Stimulated activated CD4-positive, alpha-beta T cell treated with anti-CD3 and anti-CD28 coated beads, TNF-alpha, amount 100 ng/mL, for 24 hours (primary cell): Measurements from ENCODE around the gene NPC2.
"Not testable (repeated sequence)": the region's sequence is repeated elsewhere in the genome, so short reads cannot be mapped to it uniquely, and the experiment has no call there.

Experiments
- DNase-seq, 3 experiments: peaks; one replicate each; pipeline ENCODE4 v3.0.0-alpha.2; 2020; ENCODE audit warnings: low read depth in 3 of 3

The NPC2 gene

DNA sequence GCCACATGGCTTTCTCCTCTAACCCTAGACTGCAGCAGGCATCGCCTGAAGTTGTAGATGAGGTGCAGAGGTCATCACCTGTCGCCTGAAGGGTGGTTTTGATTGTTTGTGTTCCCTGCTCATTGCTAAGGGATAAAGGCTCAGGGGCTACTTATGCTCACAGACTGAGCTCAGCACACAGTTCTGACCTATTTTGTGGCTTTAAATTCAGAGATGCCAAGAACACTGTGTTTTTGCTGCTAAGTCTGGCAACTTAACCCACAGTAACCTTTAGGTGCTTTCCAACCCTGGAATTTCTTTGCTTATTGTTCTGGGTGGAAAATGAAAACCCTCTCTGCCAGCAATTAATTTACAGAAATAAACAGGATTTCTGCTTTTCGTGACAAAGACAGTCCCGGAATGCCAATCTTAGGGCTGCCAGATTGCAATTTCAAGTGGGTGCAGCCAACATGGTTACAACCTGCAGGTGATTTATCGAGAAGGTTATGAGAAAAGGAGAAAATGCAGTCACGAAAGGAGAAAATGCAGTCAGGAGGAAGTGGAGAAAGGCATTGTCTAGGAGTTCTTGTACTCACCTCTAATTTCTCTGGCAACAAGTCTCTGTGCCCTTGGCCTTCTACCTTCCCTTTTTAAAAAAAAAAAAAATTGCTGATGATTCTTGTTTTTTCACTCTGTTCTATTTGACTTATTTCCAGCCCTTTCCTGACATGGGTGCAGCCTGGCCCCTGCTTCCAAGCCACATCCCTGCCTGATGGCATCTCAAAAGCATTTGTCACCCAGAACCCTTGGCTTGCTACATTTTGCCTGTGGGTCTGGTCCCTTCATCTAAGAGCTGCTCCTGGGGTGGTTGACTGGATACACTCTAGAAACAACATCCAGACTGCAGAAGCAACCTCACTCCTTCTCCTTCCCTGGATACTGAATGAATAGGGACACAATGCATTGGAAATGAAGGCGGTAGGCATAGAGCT lies 23.3 kb downstream of the NPC2 start:
- no peak for DNase-seq

DNA sequence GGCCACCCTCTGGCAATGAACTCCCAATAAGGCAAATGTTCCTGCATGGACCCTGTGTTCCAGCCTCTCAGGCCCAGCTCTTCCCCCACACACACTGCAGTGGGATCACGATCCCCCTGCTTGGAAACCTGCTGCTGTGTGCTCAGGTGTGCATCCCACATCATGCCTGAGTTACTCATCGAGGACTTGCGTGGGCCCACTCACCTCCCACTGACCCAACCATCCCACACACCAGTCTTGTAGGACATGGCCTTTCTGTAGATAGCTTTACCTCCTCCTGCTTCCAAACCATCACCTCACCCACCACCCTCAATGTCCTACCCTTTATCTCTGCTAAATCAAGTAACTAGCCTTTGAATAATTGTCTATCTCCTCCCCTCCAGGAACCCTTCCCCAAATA lies 24.6 kb downstream of the NPC2 start:
- no peak for DNase-seq

DNA sequence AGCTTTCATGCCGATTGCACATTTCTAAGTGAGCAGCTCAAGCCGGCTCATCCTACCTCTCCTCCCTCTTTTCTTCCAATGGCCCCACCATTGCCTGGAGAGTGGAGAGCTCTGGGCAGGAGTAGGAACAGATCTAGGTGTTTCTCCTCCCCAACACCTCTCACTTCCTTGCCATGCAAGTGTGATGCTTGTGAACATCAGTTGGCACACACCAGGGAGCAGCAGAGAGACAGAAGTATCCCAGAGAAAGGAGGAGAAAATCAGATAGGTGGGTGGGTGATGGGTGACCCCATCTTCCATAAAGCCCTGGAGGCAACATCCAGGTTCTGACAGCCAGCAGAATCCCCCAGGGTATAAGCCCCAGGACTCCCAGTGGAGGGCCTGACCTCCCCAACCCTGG lies 27.8 kb downstream of the NPC2 start:
- no peak for DNase-seq

DNA sequence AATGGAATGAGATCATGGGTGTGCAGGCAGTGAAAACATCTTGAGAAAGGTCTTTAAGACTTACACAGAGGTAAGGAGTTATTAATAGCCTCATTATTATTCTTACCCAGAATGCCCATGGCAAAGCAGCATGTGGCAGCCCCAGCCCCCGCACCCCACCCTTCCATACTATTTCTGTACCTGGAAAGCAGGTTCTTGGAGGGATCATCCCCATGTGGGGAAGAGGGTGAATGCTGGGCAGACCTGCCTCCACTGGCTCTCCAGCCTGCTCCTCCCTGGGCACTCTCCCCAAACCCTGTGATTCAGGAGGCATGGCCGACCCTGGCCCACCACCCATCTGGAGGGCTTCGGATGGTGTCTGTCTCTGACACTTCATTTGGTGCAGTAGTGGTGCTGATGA lies 28.3 kb downstream of the NPC2 start:
- DNase-seq: no peak

DNA sequence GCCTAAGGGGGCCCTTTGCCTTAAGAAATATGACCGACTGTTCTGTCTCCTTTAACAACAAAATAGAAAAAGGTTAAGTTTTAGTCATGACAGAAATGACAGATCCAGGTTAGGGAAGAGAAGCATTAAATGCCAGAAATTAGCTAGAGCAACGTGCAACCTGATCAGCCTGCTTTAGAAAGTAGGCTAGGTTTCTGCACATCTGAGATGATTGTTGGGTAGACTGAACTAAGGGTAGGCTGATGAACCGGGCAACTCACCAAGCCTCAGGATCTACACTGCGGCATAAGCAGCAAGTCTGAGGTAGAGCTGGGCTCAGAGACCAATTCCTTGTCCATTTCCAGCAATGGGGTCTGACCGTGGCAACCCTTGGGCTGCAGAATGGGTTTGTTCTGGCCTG lies 29.4 kb downstream of the NPC2 start:
- no peak for DNase-seq

DNA sequence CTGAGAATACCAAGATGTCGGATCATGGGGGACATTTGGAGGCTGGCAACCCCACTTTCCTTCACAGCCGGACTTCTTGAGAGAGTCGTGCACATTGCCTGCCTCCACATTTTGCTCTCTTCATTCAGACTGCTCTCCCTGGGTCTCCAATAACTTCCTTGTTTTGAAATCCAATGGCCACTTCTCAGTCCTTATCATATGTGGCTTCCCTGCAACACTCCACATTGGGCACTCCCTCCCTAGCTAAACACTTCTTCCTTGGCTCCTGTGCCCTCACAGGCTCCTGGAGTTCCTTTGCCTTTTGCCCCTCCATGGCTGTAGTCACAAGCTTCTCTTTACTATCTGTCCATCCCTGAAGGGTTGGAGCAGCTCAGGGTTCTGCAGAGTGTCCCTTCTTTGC lies 30.1 kb downstream of the NPC2 start:
- DNase-seq: no peak

DNA sequence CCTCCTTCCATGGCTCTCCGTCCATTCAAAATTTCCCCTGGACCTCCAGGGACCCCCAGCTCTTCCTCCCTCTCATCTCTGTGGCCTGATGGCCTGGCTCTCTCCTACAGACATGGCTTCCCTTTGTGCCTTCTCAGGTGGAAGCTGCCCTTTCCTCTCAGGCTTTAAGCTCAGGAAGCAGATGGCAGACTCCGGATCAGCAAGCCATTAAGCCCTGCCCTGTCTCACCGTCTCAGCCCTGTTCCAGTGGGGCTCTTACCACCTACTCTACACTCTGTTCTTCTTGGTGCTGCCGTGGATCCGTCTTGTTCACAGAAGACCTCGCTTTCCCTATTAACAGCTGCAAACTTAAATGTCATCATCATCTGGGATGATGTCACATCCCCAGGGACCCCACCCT lies 33.1 kb downstream of the NPC2 start:
- DNase-seq: no peak

DNA sequence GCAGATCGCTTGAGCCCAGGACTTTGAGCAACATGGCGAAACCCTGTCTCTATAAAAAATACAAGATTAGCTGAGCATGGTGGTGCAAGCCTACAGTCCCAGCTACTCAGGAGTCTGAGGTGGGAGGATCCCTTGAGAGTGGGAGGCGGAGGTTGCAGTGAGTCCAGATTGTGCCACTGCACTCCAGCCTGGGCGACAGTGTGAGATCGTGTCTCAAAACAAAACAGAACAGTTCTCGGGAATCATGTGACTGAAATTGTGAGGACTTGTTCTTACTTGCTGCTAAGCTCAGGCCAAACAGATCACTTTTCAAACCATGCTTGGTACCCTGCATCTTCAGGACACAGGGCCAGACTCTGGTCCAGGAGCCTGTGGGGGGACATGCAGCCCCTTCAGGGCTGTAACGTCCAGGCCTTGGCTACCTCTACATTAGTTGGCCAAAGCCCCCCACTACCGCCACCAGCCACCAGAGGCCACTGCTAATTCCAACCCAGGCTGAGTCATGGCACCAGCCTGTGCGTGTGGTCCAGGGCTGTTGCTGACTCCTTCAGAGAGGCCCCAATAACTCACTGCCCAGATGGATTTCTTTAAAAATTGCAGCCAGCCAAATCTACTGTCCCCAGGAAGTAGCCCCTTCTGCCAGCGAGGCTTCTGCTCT lies 33.7 kb downstream of the NPC2 start:
- DNase-seq: peak in 1 of 3 experiments; percentile 21

DNA sequence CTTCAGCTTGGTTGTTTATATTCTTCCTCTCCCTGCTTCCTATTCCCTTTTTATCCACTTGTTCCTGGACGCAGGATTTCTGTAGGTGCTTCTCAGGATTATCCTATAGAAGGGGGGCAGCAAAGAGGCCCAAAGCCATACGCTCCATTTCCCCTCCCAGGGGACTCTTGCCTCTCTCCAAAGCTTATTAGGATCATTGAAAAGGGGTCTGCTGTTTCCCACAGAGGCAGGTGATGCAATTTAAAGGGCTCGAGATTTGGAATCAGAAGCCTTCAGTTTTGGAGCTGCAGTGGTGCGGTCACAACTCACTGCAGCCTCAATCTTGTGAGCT lies 35.6 kb downstream of the NPC2 start:
- no peak for DNase-seq

DNA sequence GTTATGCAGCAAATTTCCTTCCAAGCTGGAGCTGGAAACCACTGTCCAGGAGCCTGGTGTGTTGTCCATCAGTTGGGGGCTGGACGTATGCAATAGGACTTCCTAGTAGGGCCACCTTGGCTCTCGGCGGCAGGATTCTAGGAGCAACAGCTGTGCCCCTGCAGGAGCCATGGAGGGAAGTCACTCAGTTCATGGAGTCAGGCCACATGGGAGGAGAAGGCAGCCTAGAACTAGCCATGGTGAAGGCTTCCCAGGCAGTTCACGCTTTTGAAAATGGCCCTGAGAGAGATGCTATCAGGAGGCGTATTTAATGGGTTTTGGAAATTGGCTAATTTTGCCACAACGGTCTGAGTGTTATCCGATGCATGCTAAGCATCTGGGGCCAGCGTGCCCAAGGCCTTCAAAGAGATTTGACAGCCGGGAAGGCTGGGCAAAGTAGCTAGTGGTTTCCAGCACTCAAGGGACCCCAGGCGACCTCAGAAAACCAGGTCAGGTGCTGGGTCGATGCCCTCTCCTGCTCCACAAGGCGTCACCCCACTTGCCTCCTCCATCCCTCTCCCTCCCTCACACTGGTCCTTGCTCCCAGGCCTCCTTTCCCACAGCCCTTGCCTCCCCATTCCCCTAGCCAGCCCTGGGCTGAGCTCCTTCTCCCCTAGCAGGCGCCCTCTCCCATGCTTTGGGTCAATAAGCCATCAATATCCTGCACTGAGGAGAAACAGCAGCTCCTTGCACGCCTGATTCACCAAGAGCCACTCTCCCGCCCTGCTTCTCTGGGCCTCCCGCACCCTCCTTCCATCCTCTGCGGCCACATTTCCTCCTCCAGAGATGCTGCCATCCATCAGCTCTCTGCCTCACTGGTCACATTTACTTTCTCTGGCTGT lies 36.2 kb downstream of the NPC2 start:
- no peak for DNase-seq

DNA sequence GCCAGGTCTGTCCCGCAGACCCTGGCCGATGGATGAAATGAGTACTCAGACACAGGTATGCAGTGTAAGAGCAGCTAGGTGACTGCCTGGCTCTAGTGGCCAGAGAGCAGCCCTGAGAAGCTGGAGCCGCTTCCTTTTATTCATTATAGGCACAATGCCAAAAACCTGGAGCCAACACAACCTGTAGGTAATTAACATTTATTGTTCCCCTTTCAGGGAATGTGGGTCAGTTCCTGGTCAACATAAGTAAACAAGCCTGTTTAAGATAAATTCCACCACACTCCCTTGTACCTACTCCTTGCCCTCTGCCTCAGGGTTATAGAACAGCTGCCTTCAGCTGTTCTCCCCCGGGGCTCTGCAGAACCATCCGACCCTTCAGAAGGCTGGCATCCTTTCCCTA lies 38.7 kb downstream of the NPC2 start:
- DNase-seq: not testable (repeated sequence)

DNA sequence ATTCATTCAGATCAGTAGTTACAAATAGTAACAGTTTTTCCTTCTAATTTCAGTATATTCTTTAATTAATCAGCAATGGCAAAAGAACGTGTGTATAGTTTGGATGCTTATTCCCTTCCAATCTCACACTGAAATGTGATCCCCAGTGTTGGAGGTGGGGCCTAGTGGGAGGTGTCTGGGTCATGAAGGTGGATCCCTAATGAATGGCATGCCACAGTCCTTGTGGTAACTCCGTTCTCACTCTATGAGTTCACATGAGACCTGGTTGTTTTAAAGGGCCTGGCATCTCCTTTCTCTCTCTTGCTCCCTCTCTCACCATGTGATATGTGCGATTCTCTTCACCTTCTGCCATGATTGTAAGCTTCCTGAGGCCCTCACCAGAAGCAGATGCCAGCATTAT lies 48.2 kb downstream of the NPC2 start:
- no peak for DNase-seq

DNA sequence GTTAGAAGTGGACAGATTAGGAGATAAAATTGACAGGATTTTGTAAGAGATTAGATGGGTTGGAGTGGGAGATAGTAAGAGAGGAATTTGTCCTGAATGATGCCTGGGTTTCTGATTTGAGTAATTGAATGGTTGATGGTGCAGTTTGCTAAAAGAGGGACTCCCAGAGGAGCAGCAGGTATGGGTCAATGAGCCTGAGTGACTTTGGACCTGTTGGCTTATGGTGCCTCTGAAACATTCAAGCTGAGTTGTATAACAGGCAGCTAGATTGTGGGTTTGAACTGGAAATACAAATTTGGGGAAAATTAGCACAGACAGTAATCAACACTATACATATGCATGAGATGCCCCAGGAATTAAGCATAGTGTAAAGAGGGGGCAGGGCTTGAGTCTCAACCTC lies 50.3 kb downstream of the NPC2 start:
- DNase-seq: no peak

DNA sequence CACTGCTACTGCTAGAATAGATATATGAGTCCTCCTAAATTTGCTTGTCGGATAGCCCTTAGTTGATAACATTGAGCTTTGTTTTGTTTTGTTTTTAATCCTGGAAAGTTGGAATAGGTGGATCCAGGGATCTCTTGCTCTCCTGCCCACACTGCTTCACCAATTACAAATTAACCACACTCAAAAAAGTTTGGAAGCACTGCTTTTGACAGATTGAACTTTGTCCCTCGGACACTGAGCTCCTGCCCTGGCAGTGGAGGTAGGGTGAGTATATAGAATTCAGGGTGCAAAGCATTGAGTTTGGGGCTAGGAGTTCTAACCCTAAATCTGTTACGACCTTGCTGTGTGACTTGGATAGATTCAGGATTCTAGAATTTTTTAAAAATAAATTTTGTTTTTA lies 52.0 kb downstream of the NPC2 start:
- no peak for DNase-seq

DNA sequence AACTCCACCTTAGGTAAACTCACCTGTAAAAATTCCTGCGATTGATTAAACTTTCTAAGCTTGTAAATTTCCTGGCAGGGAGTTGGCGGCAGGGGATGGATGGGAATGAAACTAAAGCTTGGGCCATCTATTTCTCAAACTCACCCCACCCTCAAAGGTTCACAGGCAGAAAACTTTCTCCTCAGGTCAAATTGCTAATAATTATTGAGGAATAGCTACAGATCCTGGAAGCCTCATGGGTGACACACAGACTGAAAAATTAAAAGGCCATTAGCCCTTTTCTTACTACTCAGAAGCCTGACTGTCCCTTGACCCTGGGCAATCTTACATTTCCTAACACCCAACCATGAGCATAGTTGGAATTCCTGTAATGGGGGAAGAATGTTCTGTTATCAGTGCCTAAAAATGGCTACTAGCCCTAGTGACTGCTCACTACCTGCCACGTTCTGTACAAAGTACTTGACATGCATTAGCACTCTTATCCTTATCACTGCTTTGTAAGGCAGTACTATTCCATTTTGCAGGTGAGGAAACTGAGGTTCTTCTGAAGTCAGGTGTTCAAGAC lies 54.7 kb downstream of the NPC2 start:
- DNase-seq: no peak

DNA sequence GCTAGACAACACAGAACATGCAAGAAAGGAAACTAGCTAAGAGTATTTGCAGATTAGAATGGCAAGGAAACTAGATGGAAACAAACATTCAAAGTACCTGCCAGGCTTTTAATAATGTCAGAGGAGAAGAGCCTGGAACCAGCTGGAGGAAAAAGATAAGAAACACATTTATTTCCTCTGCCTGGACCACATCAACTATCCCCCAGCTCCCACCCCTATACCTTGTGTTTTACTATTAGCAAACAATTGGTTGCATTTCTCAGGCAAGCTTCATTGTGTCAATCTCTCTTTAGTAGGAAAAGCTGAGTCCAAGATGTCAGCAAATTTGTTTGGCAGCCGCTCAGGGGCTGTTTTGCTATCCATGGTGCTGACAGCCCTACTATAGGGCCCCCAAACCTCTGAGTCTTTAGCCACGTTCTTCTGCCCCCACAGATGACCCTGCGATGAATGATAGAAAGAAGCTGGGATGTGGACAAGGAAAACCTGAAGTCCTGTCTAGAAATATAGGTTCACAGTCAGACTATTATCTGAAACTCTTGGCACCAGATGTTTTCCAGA lies 55.5 kb downstream of the NPC2 start:
- DNase-seq: no peak

DNA sequence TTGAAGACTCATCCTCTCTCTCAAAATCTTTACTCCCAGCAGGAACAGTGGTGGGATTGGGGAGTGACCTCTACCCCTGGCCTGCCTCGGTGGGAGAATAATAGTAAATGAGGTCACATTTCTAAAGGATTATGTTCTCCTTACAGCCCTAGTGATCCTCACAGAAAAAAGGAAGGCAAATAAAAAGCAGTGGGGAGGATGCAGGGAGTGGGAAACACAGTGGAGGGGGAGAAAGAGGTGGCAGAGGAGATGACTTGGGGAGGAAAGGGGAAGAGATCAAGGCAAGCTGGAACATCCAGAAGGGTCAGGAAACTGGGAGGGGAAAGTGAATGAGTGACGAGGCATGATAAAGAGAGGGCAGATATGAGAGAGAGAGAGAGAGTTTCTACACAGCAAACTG lies 58.8 kb downstream of the NPC2 start:
- no peak for DNase-seq

DNA sequence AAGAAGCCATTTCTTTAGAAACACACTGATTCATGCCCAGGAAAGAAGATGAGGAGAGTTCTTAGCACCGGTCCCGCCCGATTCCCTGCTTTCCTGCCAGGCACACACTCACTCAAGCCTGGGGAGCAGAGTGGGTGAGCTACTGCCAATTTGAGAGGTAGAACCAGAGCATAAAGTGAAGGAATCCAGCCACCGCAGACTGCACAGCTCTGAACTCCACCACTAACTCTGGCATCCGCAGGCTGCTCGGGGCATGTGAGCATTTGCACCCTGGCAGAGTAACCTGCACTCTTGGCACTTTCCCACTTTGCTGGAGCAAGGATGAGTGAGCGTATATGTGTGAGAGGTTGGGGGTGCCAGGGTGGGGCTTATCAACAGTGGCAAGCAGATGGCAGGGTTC lies 63.1 kb downstream of the NPC2 start:
- no peak for DNase-seq
